ENCODE results near the gene HSPA12B. TPM values are rescaled to one million over a fixed set of nuclear protein-coding genes. Genes with fewer than 3 reads are reported as not detected.

HSPA12B gene
- total RNA-seq, 1 experiment from 2014 or later = 0.21 TPM

DNA sequence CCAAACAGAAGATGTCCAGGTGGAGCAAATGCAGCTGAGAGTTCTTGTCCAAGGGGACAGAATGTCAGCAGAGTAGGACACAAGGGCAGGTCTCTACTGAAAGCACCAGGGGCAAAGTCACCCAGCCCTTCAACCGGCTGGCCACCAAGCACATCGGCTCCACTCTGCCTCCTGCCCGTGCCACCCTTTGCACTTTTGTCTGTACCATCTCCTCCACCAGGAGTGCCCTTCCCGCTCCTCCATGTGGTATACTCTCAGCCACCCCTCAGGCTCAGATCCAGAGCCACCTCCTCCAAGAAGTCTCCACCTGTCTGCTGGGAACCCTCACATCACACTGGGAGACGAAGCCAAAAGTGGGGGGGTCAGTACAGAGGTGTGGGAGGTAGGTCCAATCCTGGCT lies 4.1 kb upstream of the HSPA12B start:
- ChIA-PET CTCF (interaction anchor here (0.6 kb wide), 2 partner anchors 33 to 52 kb away, joined by 3 read pairs; no protein-coding TSS in a partner anchor), POLR2A (no interaction called here)
- DNase-seq (ENCODE audit: low read depth, low spot score) (no peak), ATAC-seq (0 out of 2 replicates have a peak, but pooled peaks have one; percentile 37)
- Histone ChIP-seq H3K4me1 (ENCODE audit: control insufficient read depth, insufficient read depth, low read length) (0 out of 2 replicates have a peak, but pooled peaks cover 3% of the 10 kb centered on the region), H3K36me3 (ENCODE audit: control insufficient read depth, insufficient read depth, low read length) (no peaks in the 10 kb centered on the region), H3K27me3 (ENCODE audit: control insufficient read depth, insufficient read depth, low read length) (peaks cover 8% of the 10 kb centered on the region; the same call in 1 of the 2 replicates), H3K4me3 (ENCODE audit: low read depth in 2 of 2, low read length in 2 of 2) (no peak overlapping the region), H3K9me3 (ENCODE audit: control insufficient read depth, insufficient read depth, low read depth, low read length) (no peaks in the 10 kb centered on the region), H3K27ac (ENCODE audit: low read length) (no peak overlapping the region)
- no TSS peak for BruUV-seq (replicated peaks)
- TF ChIP-seq, protein P1, sequence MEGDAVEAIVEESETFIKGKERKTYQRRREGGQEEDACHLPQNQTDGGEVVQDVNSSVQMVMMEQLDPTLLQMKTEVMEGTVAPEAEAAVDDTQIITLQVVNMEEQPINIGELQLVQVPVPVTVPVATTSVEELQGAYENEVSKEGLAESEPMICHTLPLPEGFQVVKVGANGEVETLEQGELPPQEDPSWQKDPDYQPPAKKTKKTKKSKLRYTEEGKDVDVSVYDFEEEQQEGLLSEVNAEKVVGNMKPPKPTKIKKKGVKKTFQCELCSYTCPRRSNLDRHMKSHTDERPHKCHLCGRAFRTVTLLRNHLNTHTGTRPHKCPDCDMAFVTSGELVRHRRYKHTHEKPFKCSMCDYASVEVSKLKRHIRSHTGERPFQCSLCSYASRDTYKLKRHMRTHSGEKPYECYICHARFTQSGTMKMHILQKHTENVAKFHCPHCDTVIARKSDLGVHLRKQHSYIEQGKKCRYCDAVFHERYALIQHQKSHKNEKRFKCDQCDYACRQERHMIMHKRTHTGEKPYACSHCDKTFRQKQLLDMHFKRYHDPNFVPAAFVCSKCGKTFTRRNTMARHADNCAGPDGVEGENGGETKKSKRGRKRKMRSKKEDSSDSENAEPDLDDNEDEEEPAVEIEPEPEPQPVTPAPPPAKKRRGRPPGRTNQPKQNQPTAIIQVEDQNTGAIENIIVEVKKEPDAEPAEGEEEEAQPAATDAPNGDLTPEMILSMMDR (IDR thresholded peaks at IDR 0.05) = no peak
- TF ChIP-seq TCF7L2 (IDR thresholded peaks at IDR 0.05; ENCODE audit: low read depth, low read length) = no peak
- in situ Hi-C loops (cut with HindIII; ENCODE audit: low pct_unique_long_range_greater_than_20kb, low sequenced_read_pairs) (no loop called here), intact Hi-C loops (cut with micrococcal nuclease; ENCODE audit: unreplicated experiment) (no loop called here)

DNA sequence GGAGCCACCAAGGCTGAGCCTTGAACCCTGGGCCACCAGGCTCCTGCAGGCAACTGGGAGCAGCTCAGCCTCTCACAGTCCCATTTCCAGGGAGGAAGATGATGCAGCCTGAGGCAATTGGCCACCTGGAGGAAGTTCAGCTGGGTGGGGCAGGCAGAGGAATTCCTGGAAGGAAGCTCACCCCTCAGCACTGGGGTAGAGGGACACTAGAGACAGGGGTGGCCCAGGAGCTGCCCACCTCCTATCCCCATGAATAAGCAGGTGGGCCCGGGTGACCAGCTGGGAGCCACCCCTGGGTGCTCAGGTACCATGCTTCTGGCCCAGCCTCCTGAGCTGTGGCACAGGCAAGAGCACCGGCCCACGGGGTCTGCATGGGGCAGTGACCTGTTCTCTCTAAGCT lies 3.6 kb upstream of the HSPA12B start:
- H3K36me3 ChIP-seq (ENCODE audit: control insufficient read depth, insufficient read depth, low read length) = no peaks in the 10 kb centered on the region
- TF ChIP-seq, protein P2, sequence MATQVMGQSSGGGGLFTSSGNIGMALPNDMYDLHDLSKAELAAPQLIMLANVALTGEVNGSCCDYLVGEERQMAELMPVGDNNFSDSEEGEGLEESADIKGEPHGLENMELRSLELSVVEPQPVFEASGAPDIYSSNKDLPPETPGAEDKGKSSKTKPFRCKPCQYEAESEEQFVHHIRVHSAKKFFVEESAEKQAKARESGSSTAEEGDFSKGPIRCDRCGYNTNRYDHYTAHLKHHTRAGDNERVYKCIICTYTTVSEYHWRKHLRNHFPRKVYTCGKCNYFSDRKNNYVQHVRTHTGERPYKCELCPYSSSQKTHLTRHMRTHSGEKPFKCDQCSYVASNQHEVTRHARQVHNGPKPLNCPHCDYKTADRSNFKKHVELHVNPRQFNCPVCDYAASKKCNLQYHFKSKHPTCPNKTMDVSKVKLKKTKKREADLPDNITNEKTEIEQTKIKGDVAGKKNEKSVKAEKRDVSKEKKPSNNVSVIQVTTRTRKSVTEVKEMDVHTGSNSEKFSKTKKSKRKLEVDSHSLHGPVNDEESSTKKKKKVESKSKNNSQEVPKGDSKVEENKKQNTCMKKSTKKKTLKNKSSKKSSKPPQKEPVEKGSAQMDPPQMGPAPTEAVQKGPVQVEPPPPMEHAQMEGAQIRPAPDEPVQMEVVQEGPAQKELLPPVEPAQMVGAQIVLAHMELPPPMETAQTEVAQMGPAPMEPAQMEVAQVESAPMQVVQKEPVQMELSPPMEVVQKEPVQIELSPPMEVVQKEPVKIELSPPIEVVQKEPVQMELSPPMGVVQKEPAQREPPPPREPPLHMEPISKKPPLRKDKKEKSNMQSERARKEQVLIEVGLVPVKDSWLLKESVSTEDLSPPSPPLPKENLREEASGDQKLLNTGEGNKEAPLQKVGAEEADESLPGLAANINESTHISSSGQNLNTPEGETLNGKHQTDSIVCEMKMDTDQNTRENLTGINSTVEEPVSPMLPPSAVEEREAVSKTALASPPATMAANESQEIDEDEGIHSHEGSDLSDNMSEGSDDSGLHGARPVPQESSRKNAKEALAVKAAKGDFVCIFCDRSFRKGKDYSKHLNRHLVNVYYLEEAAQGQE (IDR thresholded peaks at IDR 0.05; ENCODE audit: insufficient read depth in 1 of 2, low read depth in 2 of 2, low read length in 1 of 2) = no peak
- TF ChIP-seq SIN3A (IDR thresholded peaks at IDR 0.05; ENCODE audit: borderline replicate concordance, insufficient read depth, low read depth, low read length) = no peak
- no peak for TF ChIP-seq TCF7L2 (IDR thresholded peaks at IDR 0.05; ENCODE audit: low read depth, low read length)
- TF ChIP-seq, protein P1 (IDR thresholded peaks at IDR 0.05) = no peak
- TF ChIP-seq POLR2AphosphoS5 (IDR thresholded peaks at IDR 0.05; ENCODE audit: low read depth, low read length) = no peak
- CTCF ChIA-PET = interaction anchor here (0.6 kb wide), 2 partner anchors 16 to 33 kb away, joined by 3 read pairs; partner anchors contain the start of gene SIGLEC1
- no TSS peak for BruUV-seq (replicated peaks)
- 0 out of 2 replicates have a peak, but pooled peaks cover 3% of the 10 kb centered on the region for H3K4me1 ChIP-seq (ENCODE audit: control insufficient read depth, insufficient read depth, low read length)
- DNase-seq (ENCODE audit: low read depth, low spot score) (no peak), ATAC-seq (no peak)
- peaks cover 8% of the 10 kb centered on the region; the same call in 1 of the 2 replicates for H3K27me3 ChIP-seq (ENCODE audit: control insufficient read depth, insufficient read depth, low read length)
- no peak overlapping the region for H3K4me3 ChIP-seq (ENCODE audit: low read depth in 2 of 2, low read length in 2 of 2)
- in situ Hi-C loops (cut with HindIII; ENCODE audit: low pct_unique_long_range_greater_than_20kb, low sequenced_read_pairs) (no loop called here), intact Hi-C loops (cut with micrococcal nuclease; ENCODE audit: unreplicated experiment) (no loop called here)
- no peaks in the 10 kb centered on the region for H3K9me3 ChIP-seq (ENCODE audit: control insufficient read depth, insufficient read depth, low read depth, low read length)
- POLR2A ChIA-PET = no interaction called here
- H3K27ac ChIP-seq (ENCODE audit: low read length) = no peak overlapping the region
